Adrenal gland (tissue), 5 donors: ENCODE data around the gene STX2.

Source experiments
- CTCF ChIP-seq, 6 experiments: fragments of 450-650 bp in 4 of 6; fragments of 200-600 bp in 2 of 6; sonication (generic) in 1 of 6; IDR thresholded peaks; 1 replicate in 5 of 6; 2 replicates in 1 of 6; pipeline versions ENCODE4 v1.5.1 to v1.8.0; 2016 to 2021; ENCODE audit warnings: antibody characterized with exemption in 6 of 6, mild to moderate bottlenecking in 2 of 6, moderate library complexity in 1 of 6
- POLR2A ChIP-seq, 2 donors: fragments of 450-650 bp; IDR thresholded peaks; one replicate each; pipeline ENCODE4 v1.6.1; 2017; ENCODE audit warnings: antibody characterized with exemption in 2 of 2, mild to moderate bottlenecking in 2 of 2, moderate library complexity in 1 of 2
- donor health status: DM: no; HTN: no; CAD: no.

- no peak for TF ChIP-seq CTCF (IDR thresholded peaks at IDR 0.05)
- TF ChIP-seq POLR2A (IDR thresholded peaks at IDR 0.05) = no peak
These were observed 58.0 kb downstream of the STX2 start for GRCh38 chr12:130780880-130781575.
